IPS DF 6.9 (cell line): ENCODE results near the gene OS9.

Experiments
- DNase-seq: peaks from one replicate; pipeline ENCODE4 v3.0.0-alpha.2; 2013; ENCODE audit warnings: low read depth, low spot score
- H3K27ac ChIP-seq: one replicate; pipeline ENCODE4 v1.5.1; 2013; ENCODE audit warnings: low read length, control low read depth
- H3K27me3 ChIP-seq: 2 replicates; pipeline ENCODE4 v1.6.1; 2013; ENCODE audit warnings: mild to moderate bottlenecking, low read length; ENCODE audit not compliant: control insufficient read depth, insufficient read depth
- H3K36me3 ChIP-seq: 2 replicates; pipeline ENCODE4 v1.6.1; 2013; ENCODE audit warnings: low read length; ENCODE audit not compliant: control insufficient read depth, insufficient read depth
- H3K4me1 ChIP-seq: 2 replicates; pipeline ENCODE4 v1.6.1; 2013; ENCODE audit warnings: low read length; ENCODE audit not compliant: control insufficient read depth, insufficient read depth
- H3K4me3 ChIP-seq: 2 replicates; pipeline ENCODE4 v1.5.1; 2013; ENCODE audit warnings: mild to moderate bottlenecking, low read length
- H3K9me3 ChIP-seq: 2 replicates; pipeline ENCODE4 v1.6.1; 2013; ENCODE audit warnings: low read length, inconsistent platforms; ENCODE audit not compliant: control insufficient read depth, insufficient read depth
- WGBS: extraction: QIAGEN DNeasy Blood & Tissue Kit; methylation state at CpG from one replicate; pipeline ENCODE4 v1.1.7; 2013; ENCODE audit warnings: mixed read lengths, missing lambda C conversion rate; ENCODE audit not compliant: insufficient read length, insufficient coverage; 5-methylcytosine and 5-hydroxymethylcytosine counted together

OS9 gene

GRCh38 chr12:57767876-57768275 is 73.9 kb downstream of the OS9 start:
- no CpG with 5 or more reads among the region's 3 CpGs for WGBS
- H3K27ac ChIP-seq = no peak overlapping the region

GRCh38 chr12:57769594-57769993 is 75.7 kb downstream of the OS9 start:
- no peak for DNase-seq
- H3K4me3 ChIP-seq = no peak overlapping the region
- no peaks in the 10 kb centered on the region for H3K9me3 ChIP-seq
- peaks cover 4% of the 10 kb centered on the region; the same call in 1 of the 2 replicates for H3K4me1 ChIP-seq
- no CpG with 5 or more reads among the region's 11 CpGs for WGBS
- H3K27me3 ChIP-seq = peaks cover 21% of the 10 kb centered on the region
- no peak overlapping the region for H3K27ac ChIP-seq
- H3K36me3 ChIP-seq = peaks cover 7% of the 10 kb centered on the region; the same call in 1 of the 2 replicates

More at GRCh38 chr12:57767876-57768275, 73.9 kb downstream of the OS9 start:
- DNase-seq = no peak
- Histone ChIP-seq H3K36me3 (peaks cover 7% of the 10 kb centered on the region; the same call in 1 of the 2 replicates), H3K9me3 (no peaks in the 10 kb centered on the region), H3K4me1 (peaks cover 4% of the 10 kb centered on the region), H3K27me3 (peaks cover 26% of the 10 kb centered on the region), H3K4me3 (no peak overlapping the region)

- Histone ChIP-seq H3K9me3 (no peaks in the 10 kb centered on the region), H3K4me3 (no peak overlapping the region), H3K27ac (no peak overlapping the region), H3K36me3 (peaks cover 7% of the 10 kb centered on the region; the same call in 1 of the 2 replicates), H3K27me3 (peaks cover 11% of the 10 kb centered on the region), H3K4me1 (peaks cover 3% of the 10 kb centered on the region; the same call in 1 of the 2 replicates)
- DNase-seq = no peak
- WGBS = no CpG with 5 or more reads among the region's 4 CpGs
Observed at GRCh38 chr12:57770734-57771133, 76.8 kb downstream of the OS9 start.
